ENCODE data around the gene PDZD7.

DNA sequence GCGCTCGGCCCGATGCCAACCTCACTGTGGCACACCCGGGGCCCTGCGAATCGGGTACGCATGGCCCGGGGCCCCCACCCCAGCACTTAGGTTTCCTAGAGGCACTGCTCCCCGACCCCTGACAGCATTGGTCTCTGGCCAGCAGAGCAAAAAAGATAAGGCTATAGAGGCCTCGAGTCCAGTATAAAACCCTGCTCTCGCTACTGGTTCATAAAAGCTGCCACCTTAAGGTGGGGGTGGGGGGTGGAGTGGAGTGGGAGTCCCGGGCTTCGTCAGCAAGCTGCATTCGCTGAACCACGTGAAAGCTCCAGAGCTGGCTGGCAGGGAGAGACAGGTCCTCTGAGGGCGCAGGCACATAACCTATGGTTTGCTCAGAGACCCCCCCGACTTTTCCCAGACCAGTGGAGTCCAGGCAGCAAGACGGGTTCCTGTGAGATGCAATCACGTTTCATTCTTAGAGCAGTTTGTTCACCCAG, 32.2 kb upstream of the PDZD7 start:
- TF ChIP-seq, protein P1, sequence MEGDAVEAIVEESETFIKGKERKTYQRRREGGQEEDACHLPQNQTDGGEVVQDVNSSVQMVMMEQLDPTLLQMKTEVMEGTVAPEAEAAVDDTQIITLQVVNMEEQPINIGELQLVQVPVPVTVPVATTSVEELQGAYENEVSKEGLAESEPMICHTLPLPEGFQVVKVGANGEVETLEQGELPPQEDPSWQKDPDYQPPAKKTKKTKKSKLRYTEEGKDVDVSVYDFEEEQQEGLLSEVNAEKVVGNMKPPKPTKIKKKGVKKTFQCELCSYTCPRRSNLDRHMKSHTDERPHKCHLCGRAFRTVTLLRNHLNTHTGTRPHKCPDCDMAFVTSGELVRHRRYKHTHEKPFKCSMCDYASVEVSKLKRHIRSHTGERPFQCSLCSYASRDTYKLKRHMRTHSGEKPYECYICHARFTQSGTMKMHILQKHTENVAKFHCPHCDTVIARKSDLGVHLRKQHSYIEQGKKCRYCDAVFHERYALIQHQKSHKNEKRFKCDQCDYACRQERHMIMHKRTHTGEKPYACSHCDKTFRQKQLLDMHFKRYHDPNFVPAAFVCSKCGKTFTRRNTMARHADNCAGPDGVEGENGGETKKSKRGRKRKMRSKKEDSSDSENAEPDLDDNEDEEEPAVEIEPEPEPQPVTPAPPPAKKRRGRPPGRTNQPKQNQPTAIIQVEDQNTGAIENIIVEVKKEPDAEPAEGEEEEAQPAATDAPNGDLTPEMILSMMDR (conservative IDR thresholded peaks at IDR 0.05) = no peak
- TF ChIP-seq ZFX (IDR thresholded peaks at IDR 0.05) = no peak
